AG10803 (cell line): ENCODE data around the gene LPAR1.

Experiments used
- DNase-seq: peaks from one replicate; pipeline ENCODE4 v3.0.0; 2010; ENCODE audit warnings: low read depth
- H3K4me3 ChIP-seq: 2 replicates; pipeline ENCODE4 v1.5.1; 2011; ENCODE audit warnings: mild to moderate bottlenecking, low read length, control low read depth
- CTCF ChIP-seq: conservative IDR thresholded peaks from 2 replicates; pipeline ENCODE4 v1.5.1; 2011; ENCODE audit warnings: mild to moderate bottlenecking, low read length, control low read depth, inconsistent platforms

The LPAR1 gene

GRCh38 chr9:111003182-111003581 lies 35.1 kb downstream of the LPAR1 start:
- TF ChIP-seq CTCF = no peak
- no peak for DNase-seq
- no peak overlapping the region for H3K4me3 ChIP-seq

GRCh38 chr9:111001526-111001925 lies 36.7 kb downstream of the LPAR1 start:
- DNase-seq = no peak
- H3K4me3 ChIP-seq = no peak overlapping the region
- no peak for TF ChIP-seq CTCF

GRCh38 chr9:111000202-111000601 lies 38.1 kb downstream of the LPAR1 start:
- no peak for DNase-seq
- H3K4me3 ChIP-seq = no peak overlapping the region
- no peak for TF ChIP-seq CTCF

GRCh38 chr9:110999379-110999778 lies 38.9 kb downstream of the LPAR1 start:
- no peak for DNase-seq
- no peak for TF ChIP-seq CTCF
- no peak overlapping the region for H3K4me3 ChIP-seq

- no peak overlapping the region for H3K4me3 ChIP-seq
- TF ChIP-seq CTCF = no peak
- peak; percentile 77 for DNase-seq
Observed at GRCh38 chr9:110997847-110998246, 40.4 kb downstream of the LPAR1 start.

- peak; percentile 94 for DNase-seq
- no peak overlapping the region for H3K4me3 ChIP-seq
- no peak for TF ChIP-seq CTCF
Observed at GRCh38 chr9:110996436-110997220, 41.6 kb downstream of the LPAR1 start.
